G401.6 (cell line): ENCODE data around the gene PIK3CB.
"Not testable (repeated sequence)": the region's sequence is repeated elsewhere in the genome, so short reads cannot be mapped to it uniquely, and the experiment has no call there.

Source experiments
- FAIRE-seq: peaks from 2 replicates; lab custom pipeline; 2012; peaks lifted over from hg19 to GRCh38; lab: Jason Lieb, UNC

The PIK3CB gene

DNA sequence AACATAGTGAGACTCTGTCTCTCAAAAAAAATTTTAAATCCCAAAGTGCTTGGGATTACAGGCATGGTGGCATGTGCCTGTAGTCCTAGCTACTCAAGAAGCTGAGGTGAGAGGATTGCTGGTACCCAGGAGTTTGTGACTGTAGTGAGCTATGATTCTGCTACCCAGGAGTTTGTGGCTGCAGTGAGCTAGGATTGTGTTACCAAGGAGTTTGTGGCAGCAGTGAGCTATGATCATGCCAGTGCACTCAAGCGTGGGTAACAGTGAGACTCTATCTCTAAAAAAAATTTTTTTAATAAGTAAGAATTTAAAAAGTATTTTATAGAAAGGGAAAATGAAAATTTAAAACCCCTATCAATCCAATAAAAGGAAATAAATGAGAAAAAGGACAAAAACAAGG lies 156.6 kb downstream of the PIK3CB start:
- FAIRE-seq = no peak

DNA sequence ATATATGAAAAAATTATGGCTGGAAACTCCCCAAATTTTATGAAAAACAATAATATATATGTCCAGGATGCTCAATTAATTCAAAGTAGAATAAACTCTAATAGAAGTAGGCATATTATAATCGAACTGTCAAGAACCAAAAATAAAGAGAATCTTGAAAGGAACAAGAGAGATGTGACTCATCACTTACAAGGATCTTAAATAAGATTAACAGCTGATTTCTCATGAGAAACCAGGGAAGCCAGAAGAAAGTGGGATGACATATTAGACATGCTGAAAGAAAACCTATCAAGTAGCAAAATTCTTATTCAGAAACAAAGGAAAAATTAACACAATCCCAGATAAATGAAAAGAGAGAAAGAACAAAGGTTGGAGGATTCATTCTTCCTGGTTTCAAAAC lies 159.3 kb downstream of the PIK3CB start:
- peak; percentile 51 for FAIRE-seq

DNA sequence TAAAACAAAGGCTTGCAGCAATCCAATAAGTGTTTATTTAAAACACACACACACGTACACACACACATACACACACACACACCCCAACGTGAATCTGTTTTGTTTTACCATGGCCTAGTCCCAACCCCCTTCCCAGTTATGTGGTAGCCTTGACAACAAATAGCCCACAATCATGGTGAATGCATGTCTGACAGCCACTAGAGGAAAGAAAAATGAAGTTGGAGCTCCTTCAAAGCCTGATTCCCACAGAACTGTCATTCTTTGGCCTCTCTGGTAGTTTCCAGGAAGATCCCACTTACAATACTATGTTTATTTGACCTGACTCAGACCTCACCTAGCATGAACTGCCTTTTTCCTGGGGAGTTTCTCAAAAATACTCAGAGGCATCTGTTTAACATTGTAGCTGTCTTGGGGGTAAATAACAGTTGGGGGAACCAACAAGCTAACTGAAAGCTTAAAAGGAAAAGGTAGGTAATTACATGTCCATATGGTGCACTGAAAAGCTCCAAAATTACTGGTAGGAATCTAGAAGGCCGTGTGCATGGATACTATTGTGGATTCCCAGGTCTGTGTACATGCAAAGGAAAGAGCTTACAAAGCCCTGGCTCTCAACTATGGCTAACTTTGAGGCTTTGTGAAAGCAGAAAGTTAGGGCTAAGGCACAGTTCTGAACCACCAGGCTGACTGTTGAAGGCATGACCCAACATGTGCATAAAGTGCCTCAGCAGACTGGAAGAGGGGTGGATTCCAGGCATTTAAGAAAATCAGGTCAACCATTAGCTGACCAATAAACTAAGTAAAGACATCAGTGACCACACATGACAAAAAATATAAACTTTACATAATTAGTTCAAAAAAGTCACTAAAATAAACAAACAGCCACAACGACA lies 160.8 kb downstream of the PIK3CB start:
- FAIRE-seq = no peak

DNA sequence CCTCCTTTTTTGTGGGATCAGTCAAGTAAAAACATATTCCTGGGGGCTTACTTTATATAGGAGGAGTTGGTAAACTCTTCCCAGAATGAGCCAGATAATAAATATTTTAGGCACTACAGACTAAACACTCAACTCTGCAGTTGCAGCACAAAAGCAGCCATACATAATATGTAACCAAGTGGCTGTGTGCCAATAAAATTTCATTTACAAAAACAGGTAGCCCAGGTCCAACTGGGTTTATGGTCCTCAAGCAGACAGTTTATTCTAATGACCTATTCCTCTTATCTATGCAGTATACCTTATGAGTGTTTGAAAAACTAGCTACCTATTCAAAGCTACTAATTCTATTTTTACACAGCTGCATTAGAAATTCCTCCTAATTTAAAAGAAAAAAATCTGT lies 164.3 kb downstream of the PIK3CB start:
- FAIRE-seq = no peak

DNA sequence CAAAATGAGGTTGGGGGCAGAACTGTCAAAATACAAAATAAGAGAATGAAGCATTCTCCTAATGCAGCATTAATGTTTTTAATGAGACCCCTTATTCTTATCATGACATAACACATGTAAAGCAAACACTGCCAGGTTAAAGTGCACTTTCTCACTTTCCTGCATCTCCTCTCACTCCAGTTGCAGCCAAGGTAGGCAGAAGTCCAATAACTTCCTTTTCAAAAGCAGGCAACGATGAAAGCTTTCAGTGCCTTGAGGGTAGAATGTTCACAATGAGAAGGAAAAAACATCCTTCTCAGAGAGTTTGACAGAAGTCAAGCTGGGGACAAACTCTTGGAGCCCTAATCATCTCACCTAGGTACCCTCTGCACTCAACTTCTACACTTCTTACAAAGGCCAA lies 166.6 kb downstream of the PIK3CB start:
- no peak for FAIRE-seq

DNA sequence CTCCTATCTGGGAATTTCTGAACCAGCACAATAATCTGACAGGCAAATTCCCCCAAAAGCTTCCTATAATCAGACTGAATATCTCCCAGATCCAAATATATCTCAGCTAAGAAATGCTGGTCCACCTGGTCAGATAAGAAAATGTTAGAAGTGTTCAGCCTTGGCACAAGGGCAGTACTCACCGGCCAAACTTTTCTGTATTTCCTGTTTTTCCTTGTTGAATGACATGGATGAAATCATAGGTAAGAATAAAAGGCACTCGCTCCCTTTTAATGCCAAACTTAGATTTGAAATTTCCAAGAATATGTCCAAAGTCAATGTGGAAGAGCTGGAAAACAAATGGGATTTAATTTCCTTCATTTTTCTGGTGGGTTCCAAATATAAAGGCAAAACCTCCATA lies 177.2 kb downstream of the PIK3CB start:
- no peak for FAIRE-seq

DNA sequence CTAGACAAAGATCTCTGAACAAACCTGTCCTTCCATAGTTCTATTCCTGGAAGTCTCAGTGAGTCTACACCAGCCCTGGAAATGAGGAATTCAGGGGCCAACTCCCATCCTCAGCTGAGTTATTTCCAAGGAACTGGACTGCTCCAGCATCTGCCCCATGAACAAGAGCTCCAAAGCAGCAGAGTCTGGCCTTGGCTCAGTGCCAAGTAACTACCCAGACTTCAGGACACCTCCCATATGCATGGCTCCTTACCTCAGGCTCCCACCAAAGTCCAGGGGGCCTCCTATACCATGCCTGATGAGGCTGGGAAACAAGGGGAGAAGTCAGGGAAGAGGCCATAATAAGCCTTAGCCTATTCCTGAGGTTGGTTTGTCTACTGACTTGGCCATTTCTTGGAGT lies 181.2 kb downstream of the PIK3CB start:
- FAIRE-seq = no peak

DNA sequence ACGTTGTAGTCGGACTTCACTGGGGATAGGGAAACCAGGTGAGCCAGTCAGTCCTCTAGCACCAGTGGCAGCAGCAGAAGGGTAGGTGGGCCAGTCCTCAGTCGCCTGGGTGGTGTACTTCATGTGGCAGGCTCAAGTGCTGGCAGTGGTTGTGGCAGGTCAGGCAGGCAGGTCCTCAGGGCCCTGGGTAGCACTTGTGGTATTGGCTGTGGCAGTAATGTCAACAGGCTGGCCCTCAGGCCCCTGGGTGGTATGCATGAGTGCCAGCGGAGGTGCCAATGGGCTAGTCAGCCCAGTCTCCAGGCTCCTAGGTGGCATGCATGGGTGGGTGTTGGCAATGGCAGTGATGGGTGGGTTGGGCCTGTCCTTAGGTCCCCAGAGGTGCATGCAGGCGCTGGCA lies 185.6 kb downstream of the PIK3CB start:
- no peak for FAIRE-seq

DNA sequence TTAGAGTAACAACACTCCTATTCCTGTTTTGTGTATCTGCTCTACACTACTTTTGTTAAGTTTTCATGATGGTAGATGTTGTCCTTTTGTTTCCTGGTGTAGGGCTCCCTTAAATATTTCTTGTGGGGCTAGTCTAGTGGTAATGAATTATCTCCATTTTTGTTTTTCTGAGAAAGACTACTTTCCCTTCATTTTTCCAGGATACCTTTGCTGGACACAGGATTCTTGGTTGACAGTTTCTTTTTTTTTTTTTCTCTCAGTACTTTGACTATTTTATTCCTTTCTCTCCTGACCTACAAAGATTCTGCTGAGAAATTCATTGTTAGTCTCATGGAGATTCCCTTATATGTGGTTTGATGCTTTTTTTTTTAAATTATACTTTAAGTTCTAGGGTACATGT lies 188.2 kb downstream of the PIK3CB start:
- FAIRE-seq = no peak

DNA sequence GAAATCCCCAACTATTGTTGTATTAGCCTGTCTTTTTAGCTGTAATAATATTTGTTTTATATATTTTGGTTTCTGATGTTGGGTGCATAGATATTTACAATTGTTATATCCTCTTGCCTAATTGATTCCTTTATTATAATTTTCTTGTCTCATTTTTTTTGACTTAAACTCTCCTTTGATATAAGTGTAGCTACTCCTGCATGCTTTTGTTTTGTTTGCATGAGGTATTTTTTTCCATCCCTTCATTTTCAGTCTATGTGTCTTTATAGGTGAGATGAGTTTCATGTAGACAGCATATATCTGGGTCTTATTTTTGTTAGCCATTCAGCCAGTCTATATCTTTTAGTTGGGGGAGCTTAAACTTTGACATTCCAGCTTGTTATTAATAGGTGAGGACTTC lies 188.7 kb downstream of the PIK3CB start:
- FAIRE-seq = no peak

DNA sequence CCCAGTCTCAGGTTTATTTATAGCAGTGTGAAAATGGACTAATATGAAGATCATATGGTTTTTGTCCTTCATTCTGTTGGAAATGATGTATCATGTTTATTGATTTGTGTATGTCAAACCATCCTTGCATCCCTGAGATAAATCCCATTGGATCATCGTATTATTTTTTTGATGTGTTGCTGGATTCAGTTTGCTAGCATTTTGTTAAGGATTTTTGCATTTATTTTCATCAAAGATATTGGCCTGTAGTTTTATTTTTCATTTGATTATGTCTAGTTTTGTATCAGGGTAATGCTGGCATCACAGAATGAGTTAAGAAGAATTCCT lies 191.8 kb downstream of the PIK3CB start:
- no peak for FAIRE-seq

DNA sequence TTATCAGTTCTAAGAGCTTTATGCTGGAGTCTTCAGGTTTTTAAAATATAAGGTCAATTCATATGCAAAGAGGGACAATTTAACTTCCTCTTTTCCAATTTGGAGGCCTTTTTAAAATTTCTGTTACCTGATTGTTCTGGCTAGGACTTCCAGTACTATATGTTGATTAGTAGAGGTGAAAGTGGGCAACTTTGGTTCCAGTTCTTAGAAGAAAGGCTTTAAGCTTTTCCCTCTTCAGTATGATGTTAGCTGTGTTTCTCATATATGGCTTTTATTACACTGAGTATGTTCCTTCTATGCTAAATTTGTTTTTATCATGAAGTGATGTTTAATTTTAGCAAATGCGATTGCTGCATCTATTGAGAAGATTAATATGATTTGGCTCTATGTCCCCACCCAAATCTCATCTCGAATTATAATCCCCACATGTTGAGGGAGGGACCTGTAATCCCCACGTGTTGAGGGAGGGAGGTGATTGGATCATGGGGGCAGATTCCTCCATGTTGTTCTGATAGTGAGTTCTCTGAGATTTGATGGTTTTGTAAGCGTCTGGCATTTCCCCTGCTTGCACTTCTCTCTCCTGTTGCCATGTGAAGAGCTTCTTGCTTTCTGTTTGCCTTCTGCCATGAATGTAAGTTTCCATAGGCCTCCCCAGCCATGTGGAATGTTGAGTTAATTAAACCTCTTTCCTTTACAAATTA lies 192.4 kb downstream of the PIK3CB start:
- no peak for FAIRE-seq

DNA sequence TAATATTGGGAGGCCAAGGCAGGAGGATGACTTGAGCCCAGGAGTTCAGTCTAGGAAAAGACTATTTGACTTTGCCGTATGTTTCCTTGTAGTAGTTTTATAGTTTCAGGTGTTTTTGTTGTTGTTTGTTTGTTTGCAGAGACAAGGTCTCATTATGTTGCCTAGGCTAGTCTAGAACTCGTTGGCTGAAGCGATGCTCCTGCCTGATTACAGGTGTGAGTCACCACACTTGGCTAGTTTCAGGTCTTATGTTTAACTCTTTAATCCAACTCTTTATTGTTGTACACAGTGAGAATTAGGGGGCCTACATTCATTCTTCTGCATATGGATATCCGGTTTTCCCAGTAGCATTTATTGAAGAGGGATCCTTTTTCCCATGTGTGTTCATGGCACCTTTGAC lies 194.2 kb downstream of the PIK3CB start:
- no peak for FAIRE-seq

DNA sequence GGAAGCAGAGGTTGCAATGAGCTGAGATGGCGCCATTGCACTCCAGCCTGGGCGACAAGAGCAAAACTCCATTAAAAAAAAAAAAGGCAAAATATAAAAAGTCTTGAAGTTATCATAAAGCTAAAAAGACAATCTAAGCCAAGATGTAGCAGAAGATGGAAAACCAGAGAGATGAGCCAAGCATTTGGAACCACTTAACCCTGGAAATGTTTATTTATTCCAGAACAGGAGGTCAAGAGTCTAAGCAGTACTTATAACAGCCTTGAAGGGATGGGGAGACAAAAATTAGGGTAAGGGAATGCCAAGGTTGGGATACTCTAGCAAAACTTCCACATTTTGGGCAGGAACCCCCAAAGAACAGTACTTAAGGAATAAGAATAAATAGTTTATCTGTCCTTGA lies 196.1 kb downstream of the PIK3CB start:
- FAIRE-seq = no peak

DNA sequence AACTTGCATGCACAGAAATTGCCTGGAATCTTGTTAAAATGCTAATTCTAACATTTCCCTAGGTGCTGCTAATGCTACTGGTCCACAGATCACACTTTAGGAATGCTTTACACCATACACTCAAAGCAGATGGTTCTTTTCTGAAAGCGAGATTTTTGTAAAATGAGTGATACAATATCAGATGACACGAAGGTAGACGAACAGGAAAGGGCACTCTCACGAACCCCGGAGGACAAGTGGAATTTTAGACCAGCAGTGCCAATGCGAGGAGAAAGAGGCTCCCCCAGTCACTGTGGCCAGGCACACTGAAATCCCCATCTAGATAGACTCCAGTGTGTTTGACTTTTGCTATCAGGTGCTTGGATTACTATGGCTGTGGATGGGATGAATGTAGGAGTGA lies 205.2 kb downstream of the PIK3CB start:
- no peak for FAIRE-seq

DNA sequence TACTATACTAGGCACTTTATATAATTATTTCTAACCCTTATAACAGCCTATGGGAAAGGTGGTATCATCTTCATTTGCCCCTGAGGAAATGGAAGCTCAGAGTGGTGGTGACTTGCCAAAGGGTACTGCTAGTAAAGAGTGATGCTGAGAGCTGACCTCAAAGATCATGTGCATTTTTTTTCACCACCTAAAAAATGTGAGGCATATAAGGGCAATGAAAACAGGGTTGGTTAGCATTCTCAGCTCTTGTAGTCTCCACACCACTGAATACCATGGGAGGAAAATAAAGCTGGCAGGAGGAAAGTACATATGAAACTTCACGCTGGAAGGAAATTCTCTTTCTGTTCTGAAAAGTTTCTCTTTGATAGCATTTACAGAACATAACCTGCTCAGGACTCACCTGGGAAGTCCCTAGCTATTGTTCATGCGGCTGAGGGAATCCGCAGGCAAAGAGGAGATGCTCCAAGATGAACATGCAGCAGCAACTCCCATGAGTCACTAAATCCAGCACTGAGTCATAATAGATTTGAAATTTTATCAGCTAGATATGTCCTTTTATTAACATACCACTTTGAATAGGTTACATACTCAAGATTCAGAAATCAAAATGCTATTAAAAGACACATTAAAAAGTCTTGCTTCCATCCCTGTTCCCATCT lies 208.9 kb downstream of the PIK3CB start:
- FAIRE-seq = no peak

DNA sequence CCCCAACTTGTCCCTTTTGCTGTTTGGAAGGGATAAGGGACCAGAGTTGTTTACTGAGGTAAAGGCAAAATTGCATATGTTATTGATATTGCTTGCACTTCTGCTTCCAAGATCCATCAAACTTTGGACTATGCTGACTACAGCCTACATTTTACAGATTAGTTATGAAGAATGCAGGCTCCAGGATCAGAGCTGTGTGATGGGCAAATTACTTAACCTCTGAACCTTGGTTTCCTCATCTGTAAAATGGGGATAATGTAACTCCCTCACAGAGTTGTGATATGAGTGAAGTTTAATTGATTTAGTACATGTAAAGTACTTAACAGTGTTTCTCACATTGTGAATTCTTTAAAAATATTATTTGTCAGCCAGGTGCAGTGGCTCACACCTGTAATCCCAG lies 210.2 kb downstream of the PIK3CB start:
- no peak for FAIRE-seq

DNA sequence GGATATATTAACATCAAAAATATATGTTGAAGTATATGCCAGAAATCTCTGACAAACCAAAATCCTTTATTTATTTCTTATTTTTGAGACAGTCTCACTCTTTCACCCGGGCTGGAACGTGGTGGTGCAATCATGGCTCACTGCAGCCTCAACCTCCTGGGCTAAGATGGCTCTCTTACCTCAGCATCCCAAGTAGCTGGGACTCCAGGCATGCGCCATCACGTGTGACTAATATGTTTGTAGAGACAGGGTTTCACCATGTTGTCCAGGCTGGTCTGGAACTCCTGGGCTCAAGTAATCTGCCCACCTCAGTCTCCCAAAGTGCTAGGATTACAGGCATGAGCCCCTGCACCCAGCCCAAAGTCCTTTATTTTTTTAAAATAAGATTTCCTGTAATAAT lies 214.3 kb downstream of the PIK3CB start:
- FAIRE-seq = no peak

DNA sequence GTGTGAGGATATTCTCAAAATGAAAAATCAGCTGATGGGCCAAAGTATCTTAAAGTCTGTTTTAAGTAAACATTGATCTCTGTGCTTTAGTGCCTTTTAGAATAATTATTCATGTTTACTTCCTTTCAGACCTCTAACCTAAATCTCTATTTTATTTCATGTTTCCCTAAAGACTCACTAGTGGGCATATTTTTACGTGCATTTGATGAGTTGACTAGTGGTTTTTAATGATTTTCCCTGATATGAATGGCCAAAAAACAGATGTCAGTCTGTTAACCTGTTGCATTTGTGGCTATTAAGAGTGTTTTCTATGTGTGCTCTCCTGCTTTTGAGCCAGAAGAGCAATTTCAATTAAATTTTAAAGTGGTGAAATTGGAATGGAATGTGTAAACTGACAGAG lies 219.3 kb downstream of the PIK3CB start:
- FAIRE-seq = no peak

DNA sequence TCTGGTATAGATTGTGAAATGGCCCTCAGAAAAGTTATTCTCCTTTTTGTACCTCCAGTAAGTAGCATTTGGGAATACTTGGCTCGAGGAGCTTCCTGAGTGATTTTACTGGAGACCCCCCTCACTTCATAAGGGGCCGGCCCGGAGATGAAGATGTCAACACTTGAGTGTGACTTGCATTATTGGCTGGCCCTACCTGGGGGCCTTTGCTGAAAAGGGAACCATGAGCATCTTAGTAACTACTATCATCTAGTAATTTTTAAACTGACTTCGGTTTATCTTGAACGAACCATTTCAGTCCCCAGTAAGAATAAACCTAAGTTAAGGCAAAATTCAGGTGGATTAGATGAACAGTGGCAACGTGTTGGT lies 224.8 kb downstream of the PIK3CB start:
- FAIRE-seq = no peak

DNA sequence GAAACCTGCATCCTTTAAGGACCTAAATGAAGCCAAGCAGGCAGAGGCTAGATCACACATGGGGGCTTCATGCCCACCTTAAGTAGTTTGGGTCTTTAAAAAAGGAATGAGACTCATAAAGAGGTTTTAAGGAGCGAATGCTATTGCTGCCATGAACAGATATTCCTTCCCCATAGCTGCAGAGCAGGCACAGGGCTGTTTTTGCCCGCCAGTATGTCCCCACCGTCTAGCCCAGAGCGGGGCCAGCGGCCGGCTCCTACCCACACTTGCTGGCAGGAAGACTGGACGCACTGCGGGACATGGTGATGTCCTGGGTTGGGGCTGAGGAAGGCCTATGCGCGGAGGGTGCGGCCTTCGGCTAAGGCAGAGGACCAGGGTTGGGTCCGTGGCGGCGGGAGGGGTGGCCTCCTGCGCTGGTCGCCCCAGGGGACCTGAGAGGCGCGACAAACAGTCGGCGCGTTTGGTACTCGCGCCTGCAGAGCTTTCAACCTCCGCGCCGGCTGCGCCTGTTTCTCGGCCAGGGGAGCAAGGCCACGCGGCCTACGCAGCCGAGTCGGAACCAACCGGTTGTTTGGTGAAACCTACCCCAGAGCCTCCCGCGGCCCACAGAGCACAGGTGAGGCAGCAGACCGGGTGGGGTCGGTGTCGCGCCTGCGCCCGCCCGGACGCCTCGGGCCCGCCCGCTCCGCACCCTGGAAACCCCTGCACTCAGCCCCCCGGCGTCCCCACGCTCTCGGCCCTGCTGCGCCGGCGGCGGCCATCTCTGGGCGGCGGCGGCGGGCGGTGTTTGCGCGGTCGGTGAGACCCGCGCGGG lies 226.2 kb downstream of the PIK3CB start, which contains the start of gene FAIM:
Gene FAIM (plus strand): TSS at position 450 of the 814 bp plus-strand sequence. CDS start 10,956 bp downstream, outside the sequence.
- no peak for FAIRE-seq

DNA sequence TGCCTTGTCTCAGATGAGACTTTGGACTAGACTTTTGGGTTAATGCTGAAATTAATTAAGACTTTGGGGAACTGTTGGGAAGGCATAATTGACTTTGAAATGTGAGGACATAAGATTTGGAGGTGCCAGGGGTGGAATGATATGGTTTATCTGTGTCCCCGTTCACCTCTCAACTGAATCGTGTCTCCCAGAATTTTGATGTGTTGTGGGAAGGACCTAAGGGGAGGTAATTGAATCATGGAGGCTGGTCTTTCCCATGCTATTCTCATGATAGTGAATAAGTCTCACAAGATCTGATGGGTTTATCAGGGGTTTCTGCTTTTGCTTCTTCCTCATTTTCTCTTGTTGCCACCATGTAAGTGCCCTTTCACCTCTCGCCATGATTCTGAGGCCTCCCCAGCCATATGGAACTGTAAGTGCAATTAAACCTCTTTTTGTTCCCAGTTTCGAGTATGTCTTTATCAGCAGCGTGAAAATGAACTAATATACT lies 230.6 kb downstream of the PIK3CB start:
- not testable (repeated sequence) for FAIRE-seq
